ENCODE measurements around the gene CLEC2A.
"Not testable (repeated sequence)": the region's sequence is repeated elsewhere in the genome, so short reads cannot be mapped to it uniquely, and the experiment has no call there.

CLEC2A gene

GRCh38 chr12:9957834-9958233 lies 25.7 kb upstream of the CLEC2A start:
- Histone ChIP-seq H3K23ac (ENCODE audit: low read depth, low read length, poor library complexity) (no peak overlapping the region), H4K8ac (ENCODE audit: low read depth, low read length) (no peak overlapping the region), H2BK5ac (ENCODE audit: low read length) (no peak overlapping the region), H3K36me3 (replicated peaks in 1 of 2; ENCODE audit: control insufficient read depth in 2 of 2, insufficient read depth in 2 of 2, low read length in 2 of 2) (no peaks in the 10 kb centered on the region), H2BK12ac (ENCODE audit: low read length) (no peak overlapping the region), H3K18ac (ENCODE audit: low read length) (no peak overlapping the region), H2BK120ac (ENCODE audit: low read depth, low read length) (no peak overlapping the region), H3K4me3 (ENCODE audit: low read length in 2 of 2) (no peak overlapping the region), H2AFZ (ENCODE audit: low read length) (no peak overlapping the region), H3K4me2 (ENCODE audit: insufficient read depth, low read length, poor library complexity, severe bottlenecking) (no peak overlapping the region), H3K9ac (ENCODE audit: low read depth, low read length, poor library complexity) (no peak overlapping the region), H3K4ac (ENCODE audit: low read length) (no peak overlapping the region), H2BK15ac (ENCODE audit: low read length) (no peak overlapping the region), H3K27me3 (ENCODE audit: control insufficient read depth in 3 of 3, insufficient read depth in 3 of 3, low read depth in 1 of 3, low read length in 3 of 3) (no peaks in the 10 kb centered on the region), H3K79me1 (ENCODE audit: low read depth, low read length) (no peaks in the 10 kb centered on the region), H3K9me3 (replicated peaks in 1 of 2; ENCODE audit: control insufficient read depth in 2 of 2, insufficient read depth in 1 of 2, low read depth in 1 of 2, low read length in 2 of 2) (no peaks in the 10 kb centered on the region), H3K14ac (ENCODE audit: low read length) (no peak overlapping the region), H3K4me1 (ENCODE audit: control insufficient read depth in 2 of 2, insufficient read depth in 1 of 2, low read depth in 1 of 2, low read length in 2 of 2) (no peaks in the 10 kb centered on the region), H4K91ac (ENCODE audit: low read depth, low read length, poor library complexity) (no peak overlapping the region), H3K27ac (replicated peaks; ENCODE audit: low read length) (no peak overlapping the region), H2AK5ac (ENCODE audit: low read depth, low read length) (no peak overlapping the region)
- no peak for DNase-seq (ENCODE audit: low spot score)

DNA sequence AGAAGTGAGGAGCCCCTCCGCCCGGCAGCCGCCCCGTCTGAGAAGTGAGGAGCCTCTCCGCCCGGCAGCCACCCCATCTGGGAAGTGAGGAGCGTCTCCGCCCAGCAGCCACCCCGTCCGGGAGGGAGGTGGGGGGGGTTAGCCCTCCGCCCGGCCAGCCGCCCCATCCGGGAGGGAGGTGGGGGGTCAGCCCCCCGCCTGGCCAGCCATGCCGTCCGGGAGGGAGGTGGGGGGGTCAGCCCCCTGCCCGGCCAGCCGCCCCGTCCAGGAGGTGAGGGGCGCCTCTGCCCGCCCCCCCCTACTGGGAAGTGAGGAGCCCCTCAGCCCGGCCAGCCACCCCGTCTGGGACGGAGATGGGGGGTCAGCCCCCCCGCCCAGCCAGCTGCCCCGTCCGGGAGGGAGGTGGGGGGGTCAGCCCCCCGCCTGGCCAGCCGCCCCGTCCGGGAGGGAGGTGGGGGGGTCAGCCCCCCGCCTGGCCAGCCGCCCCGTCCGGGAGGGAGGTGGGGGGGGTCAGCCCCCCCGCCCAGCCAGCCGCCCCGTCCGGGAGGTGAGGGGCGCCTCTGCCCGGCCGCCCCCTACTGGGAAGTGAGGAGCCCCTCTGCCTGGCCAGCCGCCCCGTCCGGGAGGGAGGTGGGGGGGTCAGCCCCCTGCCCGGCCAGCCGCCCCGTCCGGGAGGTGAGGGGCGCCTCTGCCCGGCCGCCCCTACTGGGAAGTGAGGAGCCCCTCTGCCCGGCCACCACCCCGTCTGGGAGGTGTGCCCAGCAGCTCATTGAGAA lies 21.0 kb upstream of the CLEC2A start:
- not testable (repeated sequence) for H2BK120ac ChIP-seq (ENCODE audit: low read depth, low read length); H3K27me3 ChIP-seq (ENCODE audit: control insufficient read depth in 3 of 3, insufficient read depth in 3 of 3, low read depth in 1 of 3, low read length in 3 of 3); H4K91ac ChIP-seq (ENCODE audit: low read depth, low read length, poor library complexity); H2AFZ ChIP-seq (ENCODE audit: low read length); H3K79me1 ChIP-seq (ENCODE audit: low read depth, low read length); H3K27ac ChIP-seq (replicated peaks; ENCODE audit: low read length); H2BK15ac ChIP-seq (ENCODE audit: low read length); H3K9me3 ChIP-seq (replicated peaks in 1 of 2; ENCODE audit: control insufficient read depth in 2 of 2, insufficient read depth in 1 of 2, low read depth in 1 of 2, low read length in 2 of 2); H2AK5ac ChIP-seq (ENCODE audit: low read depth, low read length); H3K4ac ChIP-seq (ENCODE audit: low read length); H3K36me3 ChIP-seq (replicated peaks in 1 of 2; ENCODE audit: control insufficient read depth in 2 of 2, insufficient read depth in 2 of 2, low read length in 2 of 2); H3K4me2 ChIP-seq (ENCODE audit: insufficient read depth, low read length, poor library complexity, severe bottlenecking); H3K4me1 ChIP-seq (ENCODE audit: control insufficient read depth in 2 of 2, insufficient read depth in 1 of 2, low read depth in 1 of 2, low read length in 2 of 2); H3K4me3 ChIP-seq (ENCODE audit: low read length in 2 of 2); H2BK5ac ChIP-seq (ENCODE audit: low read length); H4K8ac ChIP-seq (ENCODE audit: low read depth, low read length); H3K18ac ChIP-seq (ENCODE audit: low read length); H2BK12ac ChIP-seq (ENCODE audit: low read length); DNase-seq (ENCODE audit: low spot score); H3K23ac ChIP-seq (ENCODE audit: low read depth, low read length, poor library complexity); H3K14ac ChIP-seq (ENCODE audit: low read length); H3K9ac ChIP-seq (ENCODE audit: low read depth, low read length, poor library complexity)
- no CpG with 5 or more reads among the region's 55 CpGs for WGBS, 2 donors (ENCODE audit: extremely low coverage in 2 of 2, insufficient read length in 2 of 2, insufficient replicate concordance in 1 of 2)

- Histone ChIP-seq H3K36me3 (replicated peaks in 1 of 2; ENCODE audit: control insufficient read depth in 2 of 2, insufficient read depth in 2 of 2, low read length in 2 of 2) (no peaks in the 10 kb centered on the region), H3K4me3 (ENCODE audit: low read length in 2 of 2) (no peak overlapping the region)
These were observed 19.0 kb upstream of the CLEC2A start for GRCh38 chr12:9951026-9951675.

DNA sequence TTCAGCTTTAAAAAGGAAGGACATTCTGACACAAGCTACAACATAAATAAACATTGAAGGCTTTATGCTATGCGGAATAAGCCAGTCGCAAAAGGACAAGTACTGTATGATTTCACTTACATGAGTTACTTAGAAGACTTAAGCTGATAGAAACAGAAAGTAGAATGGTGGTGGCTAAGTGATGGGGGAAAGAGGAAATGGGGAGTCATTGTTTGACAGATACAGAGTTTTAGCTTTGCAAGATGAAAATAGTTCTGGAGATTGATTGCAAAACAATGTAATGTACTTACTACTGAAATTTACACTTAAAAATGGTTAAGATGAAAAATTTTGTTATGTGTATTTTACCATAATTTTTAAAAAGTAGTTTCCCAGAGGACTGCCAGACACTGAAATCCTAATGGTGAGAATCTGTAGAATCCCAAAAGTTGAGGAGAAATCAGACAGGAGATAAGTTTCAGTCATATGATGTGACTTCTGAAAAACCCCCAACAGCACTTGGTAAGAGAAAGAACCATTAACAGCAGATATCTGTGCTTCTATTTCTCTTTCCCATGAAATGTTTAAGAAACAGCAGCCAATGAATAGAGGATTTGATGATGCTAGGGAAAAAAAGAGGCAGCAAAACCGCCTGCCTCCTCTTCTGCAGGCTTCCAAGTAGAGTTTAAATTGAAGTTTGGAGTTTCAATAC lies 16.6 kb upstream of the CLEC2A start:
- Histone ChIP-seq H2AK5ac (ENCODE audit: low read depth, low read length) (no peak overlapping the region), H3K79me1 (ENCODE audit: low read depth, low read length) (no peaks in the 10 kb centered on the region), H4K91ac (ENCODE audit: low read depth, low read length, poor library complexity) (no peak overlapping the region), H3K36me3 (replicated peaks in 1 of 2; ENCODE audit: control insufficient read depth in 2 of 2, insufficient read depth in 2 of 2, low read length in 2 of 2) (no peaks in the 10 kb centered on the region), H2BK12ac (ENCODE audit: low read length) (no peak overlapping the region), H2BK120ac (ENCODE audit: low read depth, low read length) (no peak overlapping the region), H3K4ac (ENCODE audit: low read length) (no peak overlapping the region), H3K4me3 (ENCODE audit: low read length in 2 of 2) (no peak overlapping the region), H3K9me3 (replicated peaks in 1 of 2; ENCODE audit: control insufficient read depth in 2 of 2, insufficient read depth in 1 of 2, low read depth in 1 of 2, low read length in 2 of 2) (no peaks in the 10 kb centered on the region), H2BK15ac (ENCODE audit: low read length) (no peak overlapping the region), H3K27ac (replicated peaks; ENCODE audit: low read length) (no peak overlapping the region), H2BK5ac (ENCODE audit: low read length) (no peak overlapping the region), H3K9ac (ENCODE audit: low read depth, low read length, poor library complexity) (no peak overlapping the region), H3K4me2 (ENCODE audit: insufficient read depth, low read length, poor library complexity, severe bottlenecking) (no peak overlapping the region), H2AFZ (ENCODE audit: low read length) (no peak overlapping the region), H3K27me3 (ENCODE audit: control insufficient read depth in 3 of 3, insufficient read depth in 3 of 3, low read depth in 1 of 3, low read length in 3 of 3) (no peaks in the 10 kb centered on the region), H3K14ac (ENCODE audit: low read length) (no peak overlapping the region), H3K18ac (ENCODE audit: low read length) (no peak overlapping the region), H3K4me1 (ENCODE audit: control insufficient read depth in 2 of 2, insufficient read depth in 1 of 2, low read depth in 1 of 2, low read length in 2 of 2) (no peaks in the 10 kb centered on the region), H3K23ac (ENCODE audit: low read depth, low read length, poor library complexity) (no peak overlapping the region), H4K8ac (ENCODE audit: low read depth, low read length) (no peak overlapping the region)
- WGBS, 2 donors (ENCODE audit: extremely low coverage in 2 of 2, insufficient read length in 2 of 2, insufficient replicate concordance in 1 of 2), result no CpG with 5 or more reads among the region's 3 CpGs
- DNase-seq (ENCODE audit: low spot score), result no peak

More at GRCh38 chr12:9951026-9951675, 19.0 kb upstream of the CLEC2A start:
- H4K91ac ChIP-seq (ENCODE audit: low read depth, low read length, poor library complexity), result no peak overlapping the region
- H2BK120ac ChIP-seq (ENCODE audit: low read depth, low read length), result no peak overlapping the region
- H3K4ac ChIP-seq (ENCODE audit: low read length), result no peak overlapping the region
- no peak overlapping the region for H2AFZ ChIP-seq (ENCODE audit: low read length)
- H3K27ac ChIP-seq (replicated peaks; ENCODE audit: low read length), result no peak overlapping the region
- H3K9me3 ChIP-seq (replicated peaks in 1 of 2; ENCODE audit: control insufficient read depth in 2 of 2, insufficient read depth in 1 of 2, low read depth in 1 of 2, low read length in 2 of 2), result no peaks in the 10 kb centered on the region
- no peak overlapping the region for H3K4me2 ChIP-seq (ENCODE audit: insufficient read depth, low read length, poor library complexity, severe bottlenecking)
- H3K23ac ChIP-seq (ENCODE audit: low read depth, low read length, poor library complexity), result no peak overlapping the region
- no peak overlapping the region for H3K9ac ChIP-seq (ENCODE audit: low read depth, low read length, poor library complexity)
- H3K14ac ChIP-seq (ENCODE audit: low read length), result no peak overlapping the region
- H2BK5ac ChIP-seq (ENCODE audit: low read length), result no peak overlapping the region
- no peaks in the 10 kb centered on the region for H3K79me1 ChIP-seq (ENCODE audit: low read depth, low read length)
- WGBS, 2 donors (ENCODE audit: extremely low coverage in 2 of 2, insufficient read length in 2 of 2, insufficient replicate concordance in 1 of 2), result no CpG with 5 or more reads among the region's 5 CpGs
- no peak for DNase-seq (ENCODE audit: low spot score)
- no peaks in the 10 kb centered on the region for H3K27me3 ChIP-seq (ENCODE audit: control insufficient read depth in 3 of 3, insufficient read depth in 3 of 3, low read depth in 1 of 3, low read length in 3 of 3)
- no peak overlapping the region for H2BK12ac ChIP-seq (ENCODE audit: low read length)
- H4K8ac ChIP-seq (ENCODE audit: low read depth, low read length), result no peak overlapping the region
- no peak overlapping the region for H3K18ac ChIP-seq (ENCODE audit: low read length)
- H2AK5ac ChIP-seq (ENCODE audit: low read depth, low read length), result no peak overlapping the region
- no peaks in the 10 kb centered on the region for H3K4me1 ChIP-seq (ENCODE audit: control insufficient read depth in 2 of 2, insufficient read depth in 1 of 2, low read depth in 1 of 2, low read length in 2 of 2)
- no peak overlapping the region for H2BK15ac ChIP-seq (ENCODE audit: low read length)

Measured in neuronal stem cell (in vitro differentiated cells).